Measurements from ENCODE around the gene LMOD1. TPM values are rescaled to one million over a fixed set of nuclear protein-coding genes. Genes with fewer than 3 reads are reported as not detected.

The LMOD1 gene
- total RNA-seq, 3 donors from 2014 or later = 11.6 to 442 (median 37.4) TPM

- ATAC-seq = no peak
- Histone ChIP-seq H3K36me3 (ENCODE audit: low read depth) (no peaks in the 10 kb centered on the region), H3K9me3 (no peaks in the 10 kb centered on the region), H3K4me3 (no peak overlapping the region), H3K4me1 (ENCODE audit: low read depth) (no peaks in the 10 kb centered on the region)
- intact Hi-C loops (cut with DNase I, micrococcal nuclease) = no loop called here
- DNase-seq = no peak
- no peak for TF ChIP-seq CTCF (IDR thresholded peaks at IDR 0.05)
These were observed 33.5 kb downstream of the LMOD1 start for GRCh38 chr1:201912832-201913231.

- intact Hi-C loops (cut with DNase I, micrococcal nuclease) = no loop called here
- DNase-seq (no peak), ATAC-seq (no peak)
- Histone ChIP-seq H3K4me3 (no peak overlapping the region), H3K36me3 (ENCODE audit: low read depth) (no peaks in the 10 kb centered on the region), H3K9me3 (no peaks in the 10 kb centered on the region), H3K4me1 (ENCODE audit: low read depth) (no peaks in the 10 kb centered on the region)
- TF ChIP-seq CTCF (IDR thresholded peaks at IDR 0.05) = no peak
These were observed 34.3 kb downstream of the LMOD1 start for GRCh38 chr1:201911826-201912571.

GRCh38 chr1:201907621-201908020 is 38.7 kb downstream of the LMOD1 start:
- H3K4me1 ChIP-seq (ENCODE audit: low read depth) = no peaks in the 10 kb centered on the region
- intact Hi-C loops (cut with DNase I, micrococcal nuclease) = no loop called here

GRCh38 chr1:201906336-201906735 is 40.0 kb downstream of the LMOD1 start:
- Histone ChIP-seq H3K4me1 (ENCODE audit: low read depth) (no peaks in the 10 kb centered on the region), H3K4me3 (no peak overlapping the region), H3K36me3 (ENCODE audit: low read depth) (no peaks in the 10 kb centered on the region), H3K9me3 (no peaks in the 10 kb centered on the region)
- no peak for ATAC-seq
- no peak for DNase-seq
- intact Hi-C loops (cut with DNase I, micrococcal nuclease) = no loop called here
- no peak for TF ChIP-seq CTCF (IDR thresholded peaks at IDR 0.05)

More at GRCh38 chr1:201907621-201908020, 38.7 kb downstream of the LMOD1 start:
- Histone ChIP-seq H3K36me3 (ENCODE audit: low read depth) (no peaks in the 10 kb centered on the region), H3K4me3 (no peak overlapping the region), H3K9me3 (no peaks in the 10 kb centered on the region)
- TF ChIP-seq CTCF (IDR thresholded peaks at IDR 0.05) = no peak
- no peak for DNase-seq
- ATAC-seq = no peak

- Histone ChIP-seq H3K4me3 (no peak overlapping the region), H3K36me3 (ENCODE audit: low read depth) (no peaks in the 10 kb centered on the region), H3K4me1 (ENCODE audit: low read depth) (no peaks in the 10 kb centered on the region), H3K9me3 (no peaks in the 10 kb centered on the region)
- ATAC-seq (no peak), DNase-seq (no peak)
- TF ChIP-seq CTCF (IDR thresholded peaks at IDR 0.05) = no peak
- intact Hi-C loops (cut with DNase I, micrococcal nuclease) = no loop called here
These were observed 41.0 kb downstream of the LMOD1 start for GRCh38 chr1:201905234-201905890.
